HL-60 (cell line): ENCODE data around the gene TMEM150B.
A peak's percentile ranks its signal among the peaks of the same experiment; 100 is the strongest.

ENCODE experiments used
- DNase-seq, 2 experiments: peaks; one replicate each; pipeline ENCODE4 v3.0.0-alpha.2; 2010 to 2020; ENCODE audit warnings: low read depth in 1 of 2, low spot score in 1 of 2
- H3K27ac ChIP-seq: fragments of 250-450 bp; sonication (Bioruptor Pico); replicated peaks from 2 replicates; pipeline ENCODE4 v1.5.1; 2020; ENCODE audit warnings: mild to moderate bottlenecking, moderate library complexity
- H3K27me3 ChIP-seq: fragments of 250-450 bp; sonication (Bioruptor Pico); 2 replicates; pipeline ENCODE4 v1.5.1; 2021; ENCODE audit warnings: mild to moderate bottlenecking, moderate library complexity; ENCODE audit not compliant: insufficient read depth, poor library complexity, severe bottlenecking
- H3K4me3 ChIP-seq: replicated peaks from 2 replicates; pipeline ENCODE4 v1.5.1; 2011; ENCODE audit warnings: mild to moderate bottlenecking, control low read depth, low read length; ENCODE audit not compliant: insufficient read depth
- GABPA ChIP-seq: IDR thresholded peaks from 2 replicates; pipeline ENCODE4 v1.6.1; 2012; ENCODE audit warnings: low read depth
- POLR2AphosphoS5 ChIP-seq: IDR thresholded peaks from 2 replicates; pipeline ENCODE4 v1.6.1; 2012; ENCODE audit warnings: low read depth
- SPI1 ChIP-seq: IDR thresholded peaks from 2 replicates; pipeline ENCODE4 v1.6.1; 2012; ENCODE audit warnings: low read depth, mild to moderate bottlenecking, borderline replicate concordance
- TF ChIP-seq, protein P1 (sequence below): IDR thresholded peaks from one replicate; pipeline ENCODE4 v1.5.1; 2011; ENCODE audit warnings: low read length, control low read depth, inconsistent platforms; ENCODE audit not compliant: insufficient read depth
- TF ChIP-seq, protein P2 (sequence below): IDR thresholded peaks from 2 replicates; pipeline ENCODE4 v1.6.1; 2012; ENCODE audit warnings: low read depth; ENCODE audit not compliant: insufficient replicate concordance

Gene TMEM150B

DNA sequence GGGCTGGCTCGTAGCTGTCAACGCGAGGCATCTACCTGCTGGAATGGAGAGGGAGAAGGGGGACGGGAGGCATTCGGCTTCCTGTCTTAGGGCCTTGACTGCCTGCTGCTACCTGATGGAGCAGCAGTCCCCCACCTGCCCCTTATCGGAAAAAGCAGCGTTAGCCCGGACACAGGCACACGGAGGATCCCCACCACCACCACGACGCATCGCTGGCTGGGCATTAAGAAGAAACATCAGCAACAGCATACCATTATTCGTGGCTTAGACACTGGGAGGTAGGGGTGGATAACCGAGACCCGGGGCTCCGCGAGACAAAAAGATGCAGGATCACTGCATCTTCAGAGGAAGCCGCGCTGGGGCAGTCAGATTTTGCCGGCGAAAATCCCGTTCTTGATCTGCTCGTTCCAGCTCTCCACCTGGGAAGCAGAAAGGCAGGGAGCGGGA is 28.2 kb upstream of the TMEM150B start:
- no peak for DNase-seq

DNA sequence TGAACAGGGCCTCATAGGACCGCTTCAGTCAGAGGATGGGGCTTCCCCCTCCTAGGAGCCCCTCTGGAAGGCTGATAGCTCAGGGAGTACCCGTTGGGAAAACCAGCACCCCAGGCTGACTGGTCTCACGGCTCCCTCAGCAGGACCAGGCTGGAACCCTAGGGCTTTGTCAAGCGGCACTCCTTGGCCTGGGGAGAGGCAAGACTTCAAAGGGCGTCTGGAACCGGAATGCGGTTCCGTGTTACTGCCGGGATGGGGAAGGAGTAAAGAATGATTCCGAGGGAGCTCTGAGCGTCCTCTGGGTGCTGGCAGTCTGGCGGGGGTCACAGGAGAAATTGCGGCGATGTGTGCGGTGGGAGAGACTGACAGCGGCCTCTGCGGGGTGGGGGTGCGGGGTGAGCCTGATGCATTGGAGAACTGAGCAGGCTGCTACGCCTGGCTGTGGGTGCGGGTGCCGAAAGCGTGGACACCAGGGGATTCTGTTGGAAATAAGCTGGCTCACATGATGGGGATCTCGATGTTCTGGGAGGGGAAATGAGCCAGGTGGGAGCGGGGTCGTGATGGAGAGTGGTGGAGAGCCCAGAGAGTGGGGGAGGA is 27.5 kb upstream of the TMEM150B start:
- Histone ChIP-seq H3K27ac (no peak overlapping the region), H3K4me3 (no peak overlapping the region), H3K27me3 (peaks cover 23% of the 10 kb centered on the region)
- TF ChIP-seq, protein P1, sequence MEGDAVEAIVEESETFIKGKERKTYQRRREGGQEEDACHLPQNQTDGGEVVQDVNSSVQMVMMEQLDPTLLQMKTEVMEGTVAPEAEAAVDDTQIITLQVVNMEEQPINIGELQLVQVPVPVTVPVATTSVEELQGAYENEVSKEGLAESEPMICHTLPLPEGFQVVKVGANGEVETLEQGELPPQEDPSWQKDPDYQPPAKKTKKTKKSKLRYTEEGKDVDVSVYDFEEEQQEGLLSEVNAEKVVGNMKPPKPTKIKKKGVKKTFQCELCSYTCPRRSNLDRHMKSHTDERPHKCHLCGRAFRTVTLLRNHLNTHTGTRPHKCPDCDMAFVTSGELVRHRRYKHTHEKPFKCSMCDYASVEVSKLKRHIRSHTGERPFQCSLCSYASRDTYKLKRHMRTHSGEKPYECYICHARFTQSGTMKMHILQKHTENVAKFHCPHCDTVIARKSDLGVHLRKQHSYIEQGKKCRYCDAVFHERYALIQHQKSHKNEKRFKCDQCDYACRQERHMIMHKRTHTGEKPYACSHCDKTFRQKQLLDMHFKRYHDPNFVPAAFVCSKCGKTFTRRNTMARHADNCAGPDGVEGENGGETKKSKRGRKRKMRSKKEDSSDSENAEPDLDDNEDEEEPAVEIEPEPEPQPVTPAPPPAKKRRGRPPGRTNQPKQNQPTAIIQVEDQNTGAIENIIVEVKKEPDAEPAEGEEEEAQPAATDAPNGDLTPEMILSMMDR, result no peak
- TF ChIP-seq SPI1 (no peak), GABPA (no peak)
- TF ChIP-seq, protein P2, sequence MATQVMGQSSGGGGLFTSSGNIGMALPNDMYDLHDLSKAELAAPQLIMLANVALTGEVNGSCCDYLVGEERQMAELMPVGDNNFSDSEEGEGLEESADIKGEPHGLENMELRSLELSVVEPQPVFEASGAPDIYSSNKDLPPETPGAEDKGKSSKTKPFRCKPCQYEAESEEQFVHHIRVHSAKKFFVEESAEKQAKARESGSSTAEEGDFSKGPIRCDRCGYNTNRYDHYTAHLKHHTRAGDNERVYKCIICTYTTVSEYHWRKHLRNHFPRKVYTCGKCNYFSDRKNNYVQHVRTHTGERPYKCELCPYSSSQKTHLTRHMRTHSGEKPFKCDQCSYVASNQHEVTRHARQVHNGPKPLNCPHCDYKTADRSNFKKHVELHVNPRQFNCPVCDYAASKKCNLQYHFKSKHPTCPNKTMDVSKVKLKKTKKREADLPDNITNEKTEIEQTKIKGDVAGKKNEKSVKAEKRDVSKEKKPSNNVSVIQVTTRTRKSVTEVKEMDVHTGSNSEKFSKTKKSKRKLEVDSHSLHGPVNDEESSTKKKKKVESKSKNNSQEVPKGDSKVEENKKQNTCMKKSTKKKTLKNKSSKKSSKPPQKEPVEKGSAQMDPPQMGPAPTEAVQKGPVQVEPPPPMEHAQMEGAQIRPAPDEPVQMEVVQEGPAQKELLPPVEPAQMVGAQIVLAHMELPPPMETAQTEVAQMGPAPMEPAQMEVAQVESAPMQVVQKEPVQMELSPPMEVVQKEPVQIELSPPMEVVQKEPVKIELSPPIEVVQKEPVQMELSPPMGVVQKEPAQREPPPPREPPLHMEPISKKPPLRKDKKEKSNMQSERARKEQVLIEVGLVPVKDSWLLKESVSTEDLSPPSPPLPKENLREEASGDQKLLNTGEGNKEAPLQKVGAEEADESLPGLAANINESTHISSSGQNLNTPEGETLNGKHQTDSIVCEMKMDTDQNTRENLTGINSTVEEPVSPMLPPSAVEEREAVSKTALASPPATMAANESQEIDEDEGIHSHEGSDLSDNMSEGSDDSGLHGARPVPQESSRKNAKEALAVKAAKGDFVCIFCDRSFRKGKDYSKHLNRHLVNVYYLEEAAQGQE, result no peak
- no peak for DNase-seq

More for the DNA sequence above, 28.2 kb upstream of the TMEM150B start:
- no peak overlapping the region for H3K27ac ChIP-seq
- peak overlapping the region; percentile 15 for H3K4me3 ChIP-seq
- TF ChIP-seq SPI1 (no peak), POLR2AphosphoS5 (no peak), GABPA (no peak)
- TF ChIP-seq, protein P1, result no peak
- TF ChIP-seq, protein P2, result no peak
- peaks cover 23% of the 10 kb centered on the region for H3K27me3 ChIP-seq

DNA sequence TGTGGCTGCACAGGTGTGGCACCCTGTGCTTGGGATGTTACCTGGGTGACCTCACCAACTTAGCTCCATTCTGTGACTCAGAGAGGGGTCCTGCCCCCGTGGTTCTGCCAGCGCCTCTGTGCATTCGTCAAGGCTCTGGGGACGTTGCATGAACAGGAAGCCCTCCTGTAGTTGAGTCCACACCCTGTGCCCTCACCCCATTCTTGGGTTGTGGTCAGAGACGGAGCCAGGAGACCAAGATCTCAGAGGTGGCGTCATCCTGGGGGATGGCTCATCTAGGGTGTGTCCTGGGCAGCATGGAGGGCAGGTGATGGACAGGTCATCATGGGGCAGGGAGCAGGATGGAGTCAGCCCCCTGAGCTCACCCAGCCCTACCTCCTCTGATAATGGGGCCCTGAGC is 26.9 kb upstream of the TMEM150B start:
- H3K27me3 ChIP-seq, result peaks cover 23% of the 10 kb centered on the region
- no peak for TF ChIP-seq POLR2AphosphoS5
- TF ChIP-seq, protein P1, result no peak
- TF ChIP-seq, protein P2, result no peak
- no peak for TF ChIP-seq SPI1
- TF ChIP-seq GABPA, result no peak

More for the DNA sequence above, 26.9 kb upstream of the TMEM150B start:
- Histone ChIP-seq H3K4me3 (no peak overlapping the region), H3K27ac (no peak overlapping the region)
- DNase-seq, result no peak
